ENCODE results near the gene MOV10L1.
A peak's percentile ranks its signal among the peaks of the same experiment; 100 is the strongest.
"Not testable (repeated sequence)": the region's sequence is repeated elsewhere in the genome, so short reads cannot be mapped to it uniquely, and the experiment has no call there.

The MOV10L1 gene

GRCh38 chr22:50137277-50137676 is 47.5 kb downstream of the MOV10L1 start:
- H3K27ac ChIP-seq (ENCODE audit: insufficient read depth in 1 of 2, low read depth in 1 of 2, low read length in 2 of 2, poor library complexity in 1 of 2, severe bottlenecking in 2 of 2); H3K27me3 ChIP-seq (replicated peaks in 2 of 5; ENCODE audit: control insufficient read depth in 4 of 5, insufficient read depth in 5 of 5, low read length in 4 of 5); H3K36me3 ChIP-seq (ENCODE audit: control insufficient read depth in 4 of 4, insufficient read depth in 4 of 4, low read length in 3 of 4); DNase-seq; H3K4me1 ChIP-seq (ENCODE audit: control extremely low read depth in 1 of 4, control insufficient read depth in 4 of 4, insufficient read depth in 4 of 4, low read length in 3 of 4); H3K9me3 ChIP-seq (ENCODE audit: control extremely low read depth in 1 of 5, control insufficient read depth in 4 of 5, insufficient read depth in 2 of 5, low read depth in 1 of 5, low read length in 4 of 5); H3K4me3 ChIP-seq (ENCODE audit: control insufficient read depth in 1 of 7, extremely low read depth in 1 of 7, insufficient read depth in 4 of 7, low read depth in 2 of 7, low read length in 6 of 7); POLR2A ChIA-PET: not testable (repeated sequence)
- CTCF ChIA-PET = interaction anchor here (0.9 to 2.1 kb wide), 3 partner anchors 12 to 74 kb away, joined by 3 to 11 read pairs (median 3); no protein-coding TSS in a partner anchor
- 92% methylated on average over 7 of the region's 9 CpGs for WGBS (ENCODE audit: insufficient coverage)

GRCh38 chr22:50138041-50138440 is 48.2 kb downstream of the MOV10L1 start:
- H3K27ac ChIP-seq (ENCODE audit: insufficient read depth in 1 of 2, low read depth in 1 of 2, low read length in 2 of 2, poor library complexity in 1 of 2, severe bottlenecking in 2 of 2) = no peak overlapping the region
- WGBS (ENCODE audit: insufficient coverage) = 100% methylated on average over 4 of the region's 4 CpGs
- H3K36me3 ChIP-seq (ENCODE audit: control insufficient read depth in 4 of 4, insufficient read depth in 4 of 4, low read length in 3 of 4) = no peaks in the 10 kb centered on the region
- DNase-seq = no peak
- H3K27me3 ChIP-seq (replicated peaks in 2 of 5; ENCODE audit: control insufficient read depth in 4 of 5, insufficient read depth in 5 of 5, low read length in 4 of 5) = no peaks in the 10 kb centered on the region
- H3K9me3 ChIP-seq (ENCODE audit: control extremely low read depth in 1 of 5, control insufficient read depth in 4 of 5, insufficient read depth in 2 of 5, low read depth in 1 of 5, low read length in 4 of 5) = no peaks in the 10 kb centered on the region
- POLR2A ChIA-PET = no interaction called here
- no peak overlapping the region for H3K4me3 ChIP-seq (ENCODE audit: control insufficient read depth in 1 of 7, extremely low read depth in 1 of 7, insufficient read depth in 4 of 7, low read depth in 2 of 7, low read length in 6 of 7)
- CTCF ChIA-PET = interaction anchor here (1.1 to 1.4 kb wide), 2 partner anchors 12 to 69 kb away, joined by 3 to 4 read pairs; no protein-coding TSS in a partner anchor
- peaks cover 0 to 2% (median 0%) of the 10 kb centered on the region in 4 experiments for H3K4me1 ChIP-seq (ENCODE audit: control extremely low read depth in 1 of 4, control insufficient read depth in 4 of 4, insufficient read depth in 4 of 4, low read length in 3 of 4)

- Histone ChIP-seq H3K27me3 (replicated peaks in 2 of 5; ENCODE audit: control insufficient read depth in 4 of 5, insufficient read depth in 5 of 5, low read length in 4 of 5) (no peaks in the 10 kb centered on the region), H3K4me3 (ENCODE audit: control insufficient read depth in 1 of 7, extremely low read depth in 1 of 7, insufficient read depth in 4 of 7, low read depth in 2 of 7, low read length in 6 of 7) (no peak overlapping the region), H3K36me3 (ENCODE audit: control insufficient read depth in 4 of 4, insufficient read depth in 4 of 4, low read length in 3 of 4) (no peaks in the 10 kb centered on the region), H3K4me1 (ENCODE audit: control extremely low read depth in 1 of 4, control insufficient read depth in 4 of 4, insufficient read depth in 4 of 4, low read length in 3 of 4) (peaks cover 0 to 2% (median 0%) of the 10 kb centered on the region in 4 experiments), H3K27ac (ENCODE audit: insufficient read depth in 1 of 2, low read depth in 1 of 2, low read length in 2 of 2, poor library complexity in 1 of 2, severe bottlenecking in 2 of 2) (no peak overlapping the region), H3K9me3 (ENCODE audit: control extremely low read depth in 1 of 5, control insufficient read depth in 4 of 5, insufficient read depth in 2 of 5, low read depth in 1 of 5, low read length in 4 of 5) (no peaks in the 10 kb centered on the region)
- ChIA-PET POLR2A (interaction anchor here (0.6 kb wide), 1 partner anchor 53 kb away, joined by 4 read pairs; no protein-coding TSS in a partner anchor), CTCF (interaction anchor here (1.1 to 1.4 kb wide), 4 partner anchors 9 to 70 kb away, joined by 3 to 4 read pairs (median 3); no protein-coding TSS in a partner anchor)
- 90% methylated on average over 9 of the region's 9 CpGs for WGBS (ENCODE audit: insufficient coverage)
- no peak for DNase-seq
Observed at GRCh38 chr22:50138988-50139387, 49.2 kb downstream of the MOV10L1 start.

DNA sequence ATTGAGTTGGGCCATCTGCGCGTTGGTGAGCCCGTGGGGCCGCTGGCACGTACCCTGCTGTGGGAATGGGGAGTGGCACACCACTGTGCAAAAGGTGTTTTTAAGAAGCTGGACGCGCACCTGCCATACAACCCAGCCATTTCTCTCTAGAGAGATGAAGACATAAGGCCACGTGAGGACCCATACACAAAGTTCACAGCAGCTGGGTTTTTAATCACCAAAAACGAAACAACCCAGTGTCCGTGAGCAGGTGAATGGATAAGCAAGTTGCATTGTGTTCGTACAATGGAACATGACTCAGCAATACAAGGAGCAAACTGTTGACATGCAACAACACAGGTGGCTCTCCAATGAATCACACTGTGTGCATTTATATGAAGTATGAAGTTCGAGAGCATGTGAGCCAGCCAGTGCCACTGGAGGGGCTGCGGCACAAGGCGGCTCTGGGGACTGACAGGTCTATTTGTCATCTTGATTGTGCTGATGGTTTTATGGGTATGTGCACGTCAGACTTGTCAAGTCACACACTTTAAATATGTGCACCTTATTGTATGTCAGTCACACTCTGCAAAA is 50.1 kb downstream of the MOV10L1 start:
- CTCF ChIA-PET = interaction anchor here (1.1 to 1.3 kb wide), 2 partner anchors 9 to 14 kb away, joined by 3 read pairs; no protein-coding TSS in a partner anchor
- POLR2A ChIA-PET = no interaction called here
- Histone ChIP-seq H3K4me1 (ENCODE audit: control extremely low read depth in 1 of 4, control insufficient read depth in 4 of 4, insufficient read depth in 4 of 4, low read length in 3 of 4) (peaks cover 0 to 2% (median 0%) of the 10 kb centered on the region in 4 experiments), H3K27ac (ENCODE audit: insufficient read depth in 1 of 2, low read depth in 1 of 2, low read length in 2 of 2, poor library complexity in 1 of 2, severe bottlenecking in 2 of 2) (no peak overlapping the region), H3K4me3 (ENCODE audit: control insufficient read depth in 1 of 7, extremely low read depth in 1 of 7, insufficient read depth in 4 of 7, low read depth in 2 of 7, low read length in 6 of 7) (no peak overlapping the region), H3K9me3 (ENCODE audit: control extremely low read depth in 1 of 5, control insufficient read depth in 4 of 5, insufficient read depth in 2 of 5, low read depth in 1 of 5, low read length in 4 of 5) (no peaks in the 10 kb centered on the region), H3K27me3 (replicated peaks in 2 of 5; ENCODE audit: control insufficient read depth in 4 of 5, insufficient read depth in 5 of 5, low read length in 4 of 5) (no peaks in the 10 kb centered on the region), H3K36me3 (ENCODE audit: control insufficient read depth in 4 of 4, insufficient read depth in 4 of 4, low read length in 3 of 4) (no peaks in the 10 kb centered on the region)
- WGBS (ENCODE audit: insufficient coverage) = 85% methylated on average over 13 of the region's 15 CpGs
- DNase-seq = peak in 2 of 3 donors; percentile 9 to 26

- Histone ChIP-seq H3K4me1 (ENCODE audit: control extremely low read depth in 1 of 4, control insufficient read depth in 4 of 4, insufficient read depth in 4 of 4, low read length in 3 of 4) (peaks cover 0 to 2% (median 0%) of the 10 kb centered on the region in 4 experiments), H3K36me3 (ENCODE audit: control insufficient read depth in 4 of 4, insufficient read depth in 4 of 4, low read length in 3 of 4) (no peaks in the 10 kb centered on the region), H3K9me3 (ENCODE audit: control extremely low read depth in 1 of 5, control insufficient read depth in 4 of 5, insufficient read depth in 2 of 5, low read depth in 1 of 5, low read length in 4 of 5) (no peaks in the 10 kb centered on the region), H3K27ac (ENCODE audit: insufficient read depth in 1 of 2, low read depth in 1 of 2, low read length in 2 of 2, poor library complexity in 1 of 2, severe bottlenecking in 2 of 2) (no peak overlapping the region), H3K4me3 (ENCODE audit: control insufficient read depth in 1 of 7, extremely low read depth in 1 of 7, insufficient read depth in 4 of 7, low read depth in 2 of 7, low read length in 6 of 7) (no peak overlapping the region), H3K27me3 (replicated peaks in 2 of 5; ENCODE audit: control insufficient read depth in 4 of 5, insufficient read depth in 5 of 5, low read length in 4 of 5) (no peaks in the 10 kb centered on the region)
- ChIA-PET POLR2A (no interaction called here), CTCF (no interaction called here)
- no peak for DNase-seq
- WGBS (ENCODE audit: insufficient coverage) = 100% methylated on average over 1 of the region's 3 CpGs
Observed at GRCh38 chr22:50140615-50141014, 50.8 kb downstream of the MOV10L1 start.

DNA sequence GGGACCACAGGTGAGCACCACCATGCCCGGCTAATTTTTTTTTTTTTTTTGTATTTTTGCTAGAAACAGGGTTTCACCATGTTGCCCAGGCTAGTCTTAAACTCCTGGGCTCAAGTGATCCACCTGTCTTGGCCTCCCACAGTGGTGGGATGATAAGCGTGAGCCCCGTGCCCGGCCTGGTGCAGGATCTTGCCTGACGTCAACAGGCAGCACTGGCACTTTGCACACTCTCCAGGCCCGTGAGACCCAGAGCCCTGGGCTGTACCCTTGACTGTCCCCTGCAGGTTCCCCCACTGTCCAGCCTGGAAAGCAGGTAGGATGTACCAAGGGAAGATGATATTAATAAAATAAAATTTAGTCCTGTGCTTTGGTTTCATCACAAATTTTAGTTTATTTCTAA is 51.7 kb downstream of the MOV10L1 start:
- ChIA-PET CTCF (interaction anchor here (1.0 to 2.3 kb wide), 5 partner anchors 10 to 67 kb away, joined by 3 to 11 read pairs (median 3); no protein-coding TSS in a partner anchor), POLR2A (no interaction called here)
- DNase-seq = no peak
- Histone ChIP-seq H3K27ac (ENCODE audit: insufficient read depth in 1 of 2, low read depth in 1 of 2, low read length in 2 of 2, poor library complexity in 1 of 2, severe bottlenecking in 2 of 2) (no peak overlapping the region), H3K4me1 (ENCODE audit: control extremely low read depth in 1 of 4, control insufficient read depth in 4 of 4, insufficient read depth in 4 of 4, low read length in 3 of 4) (peaks cover 0 to 2% (median 0%) of the 10 kb centered on the region in 4 experiments), H3K36me3 (ENCODE audit: control insufficient read depth in 4 of 4, insufficient read depth in 4 of 4, low read length in 3 of 4) (no peaks in the 10 kb centered on the region), H3K9me3 (ENCODE audit: control extremely low read depth in 1 of 5, control insufficient read depth in 4 of 5, insufficient read depth in 2 of 5, low read depth in 1 of 5, low read length in 4 of 5) (no peaks in the 10 kb centered on the region), H3K27me3 (replicated peaks in 2 of 5; ENCODE audit: control insufficient read depth in 4 of 5, insufficient read depth in 5 of 5, low read length in 4 of 5) (no peaks in the 10 kb centered on the region), H3K4me3 (ENCODE audit: control insufficient read depth in 1 of 7, extremely low read depth in 1 of 7, insufficient read depth in 4 of 7, low read depth in 2 of 7, low read length in 6 of 7) (no peak overlapping the region)
- 90% methylated on average over 5 of the region's 6 CpGs for WGBS (ENCODE audit: insufficient coverage)

DNA sequence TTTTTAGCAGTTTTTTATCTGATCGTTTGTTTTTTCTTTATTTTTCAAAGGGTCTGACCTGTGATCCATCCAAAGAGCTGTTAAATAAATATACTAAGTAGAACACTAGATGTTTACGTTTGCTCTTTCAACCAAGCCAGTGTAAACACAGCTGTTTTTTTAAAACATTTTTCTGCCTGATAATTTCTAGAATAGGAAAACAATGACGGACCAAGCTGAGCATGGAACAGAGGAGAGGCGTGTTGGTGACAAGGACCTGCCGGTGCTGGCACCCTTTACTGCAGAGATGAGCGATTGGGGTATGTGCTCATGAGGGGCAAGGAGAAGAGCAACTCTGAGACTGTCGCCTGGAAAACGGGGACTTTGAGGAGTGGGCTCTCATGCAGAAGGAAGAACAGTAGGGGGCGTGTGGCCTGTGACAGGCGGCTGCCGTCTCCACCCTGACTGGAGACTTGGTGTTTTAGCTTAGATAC is 52.1 kb downstream of the MOV10L1 start:
- Histone ChIP-seq H3K36me3 (ENCODE audit: control insufficient read depth in 4 of 4, insufficient read depth in 4 of 4, low read length in 3 of 4) (no peaks in the 10 kb centered on the region), H3K4me3 (ENCODE audit: control insufficient read depth in 1 of 7, extremely low read depth in 1 of 7, insufficient read depth in 4 of 7, low read depth in 2 of 7, low read length in 6 of 7) (no peak overlapping the region), H3K4me1 (ENCODE audit: control extremely low read depth in 1 of 4, control insufficient read depth in 4 of 4, insufficient read depth in 4 of 4, low read length in 3 of 4) (peaks cover 0 to 2% (median 0%) of the 10 kb centered on the region in 4 experiments), H3K9me3 (ENCODE audit: control extremely low read depth in 1 of 5, control insufficient read depth in 4 of 5, insufficient read depth in 2 of 5, low read depth in 1 of 5, low read length in 4 of 5) (no peaks in the 10 kb centered on the region), H3K27me3 (replicated peaks in 2 of 5; ENCODE audit: control insufficient read depth in 4 of 5, insufficient read depth in 5 of 5, low read length in 4 of 5) (no peaks in the 10 kb centered on the region), H3K27ac (ENCODE audit: insufficient read depth in 1 of 2, low read depth in 1 of 2, low read length in 2 of 2, poor library complexity in 1 of 2, severe bottlenecking in 2 of 2) (no peak overlapping the region)
- ChIA-PET CTCF (interaction anchor here (0.9 to 2.3 kb wide), 8 partner anchors 10 to 70 kb away, joined by 3 to 11 read pairs (median 3); no protein-coding TSS in a partner anchor), POLR2A (interaction anchor here (1.1 kb wide), 1 partner anchor 49 kb away, joined by 6 read pairs; no protein-coding TSS in a partner anchor)
- no peak for DNase-seq
- 77% methylated on average over 8 of the region's 11 CpGs for WGBS (ENCODE audit: insufficient coverage)
